ENCODE measurements around the gene A1BG.
"Not testable (repeated sequence)": the region's sequence is repeated elsewhere in the genome, so short reads cannot be mapped to it uniquely, and the experiment has no call there.

The A1BG gene

DNA sequence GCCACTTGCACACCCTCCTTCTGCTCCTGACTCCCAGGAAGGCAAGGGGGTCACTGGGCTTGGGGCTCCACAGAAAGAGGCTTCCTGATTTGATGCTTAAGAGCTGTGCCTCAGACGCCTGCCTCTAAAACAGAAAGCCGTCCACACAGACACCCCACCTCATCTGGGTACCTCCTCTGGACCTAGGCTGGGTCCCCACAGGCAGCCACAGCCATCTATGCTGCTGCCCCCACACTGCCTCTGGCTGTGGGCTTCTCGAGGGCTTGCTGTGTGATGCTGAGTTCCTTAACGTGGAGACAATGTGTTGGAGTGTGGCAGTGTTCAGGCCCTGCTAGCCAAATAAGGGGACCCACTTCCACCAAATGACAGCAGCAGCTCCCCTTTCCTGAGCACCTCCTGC, 35.0 kb downstream of the A1BG start:
- TF ChIP-seq, protein P1, sequence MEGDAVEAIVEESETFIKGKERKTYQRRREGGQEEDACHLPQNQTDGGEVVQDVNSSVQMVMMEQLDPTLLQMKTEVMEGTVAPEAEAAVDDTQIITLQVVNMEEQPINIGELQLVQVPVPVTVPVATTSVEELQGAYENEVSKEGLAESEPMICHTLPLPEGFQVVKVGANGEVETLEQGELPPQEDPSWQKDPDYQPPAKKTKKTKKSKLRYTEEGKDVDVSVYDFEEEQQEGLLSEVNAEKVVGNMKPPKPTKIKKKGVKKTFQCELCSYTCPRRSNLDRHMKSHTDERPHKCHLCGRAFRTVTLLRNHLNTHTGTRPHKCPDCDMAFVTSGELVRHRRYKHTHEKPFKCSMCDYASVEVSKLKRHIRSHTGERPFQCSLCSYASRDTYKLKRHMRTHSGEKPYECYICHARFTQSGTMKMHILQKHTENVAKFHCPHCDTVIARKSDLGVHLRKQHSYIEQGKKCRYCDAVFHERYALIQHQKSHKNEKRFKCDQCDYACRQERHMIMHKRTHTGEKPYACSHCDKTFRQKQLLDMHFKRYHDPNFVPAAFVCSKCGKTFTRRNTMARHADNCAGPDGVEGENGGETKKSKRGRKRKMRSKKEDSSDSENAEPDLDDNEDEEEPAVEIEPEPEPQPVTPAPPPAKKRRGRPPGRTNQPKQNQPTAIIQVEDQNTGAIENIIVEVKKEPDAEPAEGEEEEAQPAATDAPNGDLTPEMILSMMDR (IDR thresholded peaks at IDR 0.05; ENCODE audit: control insufficient read depth, extremely low read depth, insufficient read depth) = no peak
- H3K4me3 ChIP-seq (ENCODE audit: low read depth, low read length) = no peak overlapping the region
- no peak for DNase-seq (ENCODE audit: low read depth)

DNA sequence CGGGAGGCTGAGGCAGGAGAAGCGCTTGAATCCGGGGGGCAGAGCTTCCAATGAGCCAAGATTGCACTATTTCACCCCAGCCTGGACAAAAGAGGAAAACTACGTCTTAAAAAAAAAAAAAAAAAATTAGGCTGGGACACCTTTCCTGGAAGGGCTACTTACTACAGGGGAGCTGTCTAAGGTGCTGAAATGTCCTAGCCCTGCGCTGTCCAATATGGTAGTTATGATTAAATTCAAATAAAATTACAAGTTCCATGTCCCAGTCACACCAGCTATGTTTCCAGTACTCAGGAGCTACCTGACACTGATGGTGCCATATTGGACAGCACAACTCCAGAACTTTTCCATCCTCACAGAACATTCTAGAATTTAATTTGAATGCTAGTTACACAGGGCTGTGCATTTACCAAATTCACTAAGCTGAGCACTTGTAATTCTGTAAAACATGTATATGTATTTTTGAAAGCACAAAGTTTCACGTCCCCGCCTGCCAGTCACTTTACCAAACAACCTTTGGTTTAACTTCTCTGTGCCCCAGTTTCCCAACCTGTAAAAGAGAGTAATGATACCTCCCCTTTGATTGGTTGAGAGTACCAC, 35.7 kb downstream of the A1BG start:
- DNase-seq (ENCODE audit: low read depth) = peak; percentile 32
- no peak overlapping the region for H3K4me3 ChIP-seq (ENCODE audit: low read depth, low read length)
- TF ChIP-seq, protein P1 (IDR thresholded peaks at IDR 0.05; ENCODE audit: control insufficient read depth, extremely low read depth, insufficient read depth) = no peak

DNA sequence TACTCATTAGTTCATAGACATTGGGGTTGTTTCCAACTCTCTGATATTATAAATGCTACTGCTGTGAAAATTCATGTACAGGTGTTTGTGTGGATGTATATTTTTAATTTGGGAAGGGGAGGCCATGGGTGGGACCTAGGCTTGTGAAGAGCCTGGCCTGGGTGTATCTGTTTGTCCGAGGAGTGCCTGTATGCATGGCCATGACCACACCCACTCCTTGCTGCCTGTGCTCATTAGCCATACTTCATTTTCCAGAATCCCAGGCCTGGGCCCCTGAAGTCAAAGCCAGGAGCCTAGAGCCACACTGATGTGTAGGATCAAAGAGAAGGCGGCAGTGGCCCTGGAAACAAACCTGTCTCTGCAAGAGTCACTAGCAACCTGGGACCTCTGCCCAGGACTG, 37.7 kb downstream of the A1BG start:
- TF ChIP-seq, protein P1 (IDR thresholded peaks at IDR 0.05; ENCODE audit: control insufficient read depth, extremely low read depth, insufficient read depth) = no peak
- no peak overlapping the region for H3K4me3 ChIP-seq (ENCODE audit: low read depth, low read length)
- no peak for DNase-seq (ENCODE audit: low read depth)

DNA sequence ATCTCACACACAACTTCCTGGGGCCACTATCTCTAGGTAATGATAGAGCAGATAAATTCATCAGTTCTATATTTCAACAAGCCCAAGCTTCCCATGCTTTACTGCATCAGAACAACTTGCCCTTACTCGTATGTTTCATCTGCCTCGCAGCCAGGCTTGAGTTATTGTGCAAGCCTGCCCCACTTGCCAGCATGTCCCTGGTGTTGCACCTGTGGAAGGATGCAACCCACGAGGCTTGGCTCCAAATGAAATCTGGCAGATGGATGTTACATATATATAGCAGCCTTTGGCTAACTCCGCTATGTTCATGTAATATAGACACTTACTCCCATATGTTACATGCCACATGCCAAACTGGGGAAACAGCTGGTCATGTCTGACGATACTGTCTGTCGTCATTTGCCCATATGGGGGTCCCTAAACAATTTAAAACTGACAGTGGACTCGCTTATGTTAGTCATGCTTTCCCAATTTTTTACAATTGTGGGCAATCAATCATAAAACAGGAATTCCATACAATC, 41.9 kb downstream of the A1BG start:
- DNase-seq (ENCODE audit: low read depth) = no peak
- H3K4me3 ChIP-seq (ENCODE audit: low read depth, low read length) = no peak overlapping the region
- TF ChIP-seq, protein P1 (IDR thresholded peaks at IDR 0.05; ENCODE audit: control insufficient read depth, extremely low read depth, insufficient read depth) = no peak

DNA sequence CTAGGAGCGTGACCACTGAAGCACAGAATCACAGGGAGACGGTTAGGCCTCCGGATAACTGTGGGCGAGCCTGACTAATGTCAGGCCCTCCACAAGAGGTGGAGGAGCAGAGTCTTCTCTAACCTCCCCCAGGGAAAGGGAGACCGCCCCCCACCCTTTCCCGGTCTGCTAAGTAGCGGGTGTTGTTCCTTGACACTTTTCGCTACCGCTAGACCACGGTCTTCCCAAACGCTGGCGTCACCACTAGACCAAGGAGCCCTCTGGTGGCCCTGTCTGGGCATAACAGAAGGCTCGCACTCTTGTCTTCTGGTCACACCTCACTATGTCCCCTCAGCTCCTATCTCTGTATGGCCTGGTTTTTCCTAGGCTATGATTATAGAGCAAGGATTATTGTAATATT, 42.6 kb downstream of the A1BG start:
- not testable (repeated sequence) for DNase-seq (ENCODE audit: low read depth); H3K4me3 ChIP-seq (ENCODE audit: low read depth, low read length)

DNA sequence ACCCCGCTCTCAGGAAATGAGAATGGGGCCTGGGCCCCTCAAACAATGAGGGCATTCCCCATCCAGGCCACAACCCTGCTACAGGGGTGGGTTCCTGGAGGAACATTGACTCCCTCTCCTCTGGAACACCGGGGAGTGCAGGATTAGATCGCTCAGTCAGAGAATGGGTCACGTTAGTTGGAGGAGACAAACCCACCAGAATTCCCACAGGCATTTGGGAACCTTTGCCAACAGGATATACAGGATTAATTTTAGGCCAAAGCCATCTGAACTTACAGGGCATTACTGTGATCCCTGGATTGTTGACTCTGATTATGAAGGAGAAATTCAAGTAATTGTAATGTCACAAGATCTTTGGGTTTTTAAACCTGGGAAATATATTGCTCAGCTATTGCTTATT, 45.6 kb downstream of the A1BG start:
- no peak overlapping the region for H3K4me3 ChIP-seq (ENCODE audit: low read depth, low read length)
- DNase-seq (ENCODE audit: low read depth) = no peak
- TF ChIP-seq, protein P1 (IDR thresholded peaks at IDR 0.05; ENCODE audit: control insufficient read depth, extremely low read depth, insufficient read depth) = no peak

DNA sequence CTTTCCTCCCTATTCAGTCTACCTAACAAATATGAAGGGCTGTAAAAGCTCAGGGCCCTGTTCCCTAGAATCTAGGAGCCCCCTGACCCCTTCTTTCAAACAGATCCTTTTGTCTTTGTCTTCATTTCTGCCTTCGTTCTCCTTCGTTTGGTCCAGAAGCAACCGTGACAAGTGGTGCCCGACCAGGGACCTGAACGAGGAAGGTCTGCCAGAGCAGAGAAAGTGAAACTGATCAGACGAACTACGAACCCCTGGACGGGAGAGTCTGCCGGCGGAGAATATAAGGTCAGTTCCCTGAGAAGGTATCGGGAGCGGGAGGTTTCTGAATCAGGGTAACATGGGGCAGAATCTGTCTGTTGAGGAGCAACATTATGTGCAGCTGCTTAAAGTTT, 47.4 kb downstream of the A1BG start:
- TF ChIP-seq, protein P1 (IDR thresholded peaks at IDR 0.05; ENCODE audit: control insufficient read depth, extremely low read depth, insufficient read depth) = no peak
- no peak for DNase-seq (ENCODE audit: low read depth)
- peak overlapping the region; percentile 95 for H3K4me3 ChIP-seq (ENCODE audit: low read depth, low read length)

All from LNCaP clone FGC (cell line).